Esophagus muscularis mucosa (tissue), 4 donors: ENCODE measurements around the gene FFAR3. TPM values are rescaled to one million over a fixed set of nuclear protein-coding genes. Genes with fewer than 3 reads are reported as not detected.

ENCODE experiments used
- DNase-seq: peaks from one replicate; pipeline ENCODE4 v3.0.0-alpha.2; 2017; ENCODE audit errors: extremely low spot score
- H3K27ac ChIP-seq, 4 donors: fragments of 200-600 bp; sonication (generic); replicated peaks in 1 of 4; 1 replicate in 3 of 4; 2 replicates in 1 of 4; pipeline ENCODE4 v1.5.1; 2016 to 2019; ENCODE audit warnings: mild to moderate bottlenecking in 1 of 4
- H3K27me3 ChIP-seq, 4 donors: fragments of 200-600 bp; sonication (generic); one replicate each; pipeline versions ENCODE4 v1.5.1 to v1.6.0; 2016 to 2019
- H3K36me3 ChIP-seq, 4 donors: fragments of 200-600 bp; sonication (generic); one replicate each; pipeline ENCODE4 v1.5.1; 2016 to 2019
- H3K4me1 ChIP-seq, 4 donors: fragments of 200-600 bp; sonication (generic); one replicate each; pipeline ENCODE4 v1.5.1; 2016 to 2019
- H3K4me3 ChIP-seq, 4 donors: fragments of 200-600 bp; sonication (generic); 1 replicate in 2 of 4; 2 replicates in 2 of 4; pipeline ENCODE4 v1.5.1; 2016 to 2019; ENCODE audit warnings: mild to moderate bottlenecking in 4 of 4, moderate library complexity in 1 of 4
- H3K9me3 ChIP-seq, 4 donors: fragments of 200-600 bp; sonication (generic); 1 replicate in 3 of 4; 2 replicates in 1 of 4; pipeline ENCODE4 v1.5.1; 2016 to 2019
- EP300 ChIP-seq: sonication (generic); formaldehyde crosslinking; IDR thresholded peaks from one replicate; pipeline ENCODE4 v1.6.1; 2017; ENCODE audit warnings: antibody characterized with exemption
- POLR2A ChIP-seq: fragments of 450-650 bp; IDR thresholded peaks from one replicate; pipeline ENCODE4 v1.6.1; 2017; ENCODE audit warnings: antibody characterized with exemption, moderate library complexity, mild to moderate bottlenecking, low read depth
- POLR2AphosphoS5 ChIP-seq, 2 donors: sonication (generic); formaldehyde crosslinking; IDR thresholded peaks; one replicate each; pipeline ENCODE4 v1.6.1; 2017; ENCODE audit warnings: antibody characterized with exemption in 2 of 2
- WGBS: methylation state at CpG from one replicate; pipeline ENCODE4 v1.1.5; 2018; 5-methylcytosine and 5-hydroxymethylcytosine counted together
- intact Hi-C: fragments of 100-400 bp; cut with DNase I; formaldehyde crosslinking; loops from one replicate; pipeline ENCODE4 v1.15.1; 2023
- total RNA-seq, 4 donors: library from RNA; depleted of rRNA; stranded (reverse); fragments of >200 nt; gene quantifications; one replicate each; pipeline versions ENCODE4 v1.1.0 to v1.2.1, GENCODE V29; 2016
- TF ChIP-seq, protein P1 (sequence below), 3 experiments: fragments of 200-600 bp in 2 of 3; fragments of 450-650 bp in 1 of 3; sonication (generic) in 2 of 3; IDR thresholded peaks; one replicate each; pipeline ENCODE4 v1.5.1; 2017 to 2019; ENCODE audit warnings: antibody characterized with exemption in 3 of 3, mild to moderate bottlenecking in 2 of 3, moderate library complexity in 1 of 3

Gene FFAR3
- total RNA-seq, 4 donors from 2014 or later = 0.17 to 2.3 TPM; not detected in 2

GRCh38 chr19:35314858-35315470 lies 43.3 kb upstream of the FFAR3 start:
- Histone ChIP-seq H3K9me3 (no peaks in the 10 kb centered on the region), H3K4me3 (no peak overlapping the region), H3K4me1 (peaks cover 0 to 8% (median 0%) of the 10 kb centered on the region in 4 donors), H3K36me3 (no peaks in the 10 kb centered on the region), H3K27me3 (peaks cover 0 to 54% (median 0%) of the 10 kb centered on the region in 4 donors), H3K27ac (no peak overlapping the region)
- no peak for DNase-seq
- 75% methylated on average over 10 of the region's 10 CpGs for WGBS
- TF ChIP-seq EP300 (no peak), POLR2AphosphoS5 (IDR thresholded peaks at IDR 0.05) (no peak), POLR2A (no peak)
- TF ChIP-seq, protein P1, sequence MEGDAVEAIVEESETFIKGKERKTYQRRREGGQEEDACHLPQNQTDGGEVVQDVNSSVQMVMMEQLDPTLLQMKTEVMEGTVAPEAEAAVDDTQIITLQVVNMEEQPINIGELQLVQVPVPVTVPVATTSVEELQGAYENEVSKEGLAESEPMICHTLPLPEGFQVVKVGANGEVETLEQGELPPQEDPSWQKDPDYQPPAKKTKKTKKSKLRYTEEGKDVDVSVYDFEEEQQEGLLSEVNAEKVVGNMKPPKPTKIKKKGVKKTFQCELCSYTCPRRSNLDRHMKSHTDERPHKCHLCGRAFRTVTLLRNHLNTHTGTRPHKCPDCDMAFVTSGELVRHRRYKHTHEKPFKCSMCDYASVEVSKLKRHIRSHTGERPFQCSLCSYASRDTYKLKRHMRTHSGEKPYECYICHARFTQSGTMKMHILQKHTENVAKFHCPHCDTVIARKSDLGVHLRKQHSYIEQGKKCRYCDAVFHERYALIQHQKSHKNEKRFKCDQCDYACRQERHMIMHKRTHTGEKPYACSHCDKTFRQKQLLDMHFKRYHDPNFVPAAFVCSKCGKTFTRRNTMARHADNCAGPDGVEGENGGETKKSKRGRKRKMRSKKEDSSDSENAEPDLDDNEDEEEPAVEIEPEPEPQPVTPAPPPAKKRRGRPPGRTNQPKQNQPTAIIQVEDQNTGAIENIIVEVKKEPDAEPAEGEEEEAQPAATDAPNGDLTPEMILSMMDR (IDR thresholded peaks at IDR 0.05) = no peak
- intact Hi-C loops = no loop called here

DNA sequence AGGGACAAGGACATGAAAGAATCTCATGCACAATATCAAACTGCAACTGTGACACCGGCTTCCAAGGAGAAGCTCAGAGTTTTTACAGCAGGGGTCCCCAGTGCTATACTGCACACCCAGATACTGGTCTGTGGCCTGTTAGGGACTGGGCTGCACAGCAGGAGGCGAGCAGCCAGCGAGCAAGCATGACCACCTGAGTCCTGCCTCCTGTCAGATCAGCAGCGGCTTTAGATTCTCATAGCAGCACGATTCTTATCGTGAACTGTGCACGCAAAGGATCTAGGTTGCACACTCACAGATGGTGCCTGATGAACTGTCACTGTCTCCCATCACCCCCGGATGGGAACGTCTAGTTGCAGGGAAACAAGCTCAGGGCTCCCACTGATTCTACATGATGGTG lies 42.4 kb upstream of the FFAR3 start:
- H3K27ac ChIP-seq = no peak overlapping the region
- peaks cover 0 to 54% (median 0%) of the 10 kb centered on the region in 4 donors for H3K27me3 ChIP-seq
- 57% methylated on average over 9 of the region's 9 CpGs for WGBS
- intact Hi-C loops = no loop called here
- H3K4me1 ChIP-seq = peaks cover 0 to 8% (median 0%) of the 10 kb centered on the region in 4 donors
- TF ChIP-seq POLR2A (no peak), POLR2AphosphoS5 (IDR thresholded peaks at IDR 0.05) (no peak), EP300 (no peak)
- TF ChIP-seq, protein P1 (IDR thresholded peaks at IDR 0.05) = no peak
- no peak overlapping the region for H3K4me3 ChIP-seq
- H3K36me3 ChIP-seq = no peaks in the 10 kb centered on the region
- DNase-seq = no peak
- no peaks in the 10 kb centered on the region for H3K9me3 ChIP-seq

- 74% methylated on average over 9 of the region's 9 CpGs for WGBS
- Histone ChIP-seq H3K4me1 (peaks cover 0 to 8% (median 0%) of the 10 kb centered on the region in 4 donors), H3K27me3 (peaks cover 0 to 52% (median 0%) of the 10 kb centered on the region in 4 donors), H3K27ac (no peak overlapping the region), H3K4me3 (no peak overlapping the region), H3K9me3 (peaks cover 0 to under 1% (median under 1%) of the 10 kb centered on the region in 4 donors), H3K36me3 (no peaks in the 10 kb centered on the region)
- intact Hi-C loops = no loop called here
- DNase-seq = no peak
- TF ChIP-seq POLR2A (no peak), POLR2AphosphoS5 (IDR thresholded peaks at IDR 0.05) (no peak), EP300 (no peak)
- TF ChIP-seq, protein P1 (IDR thresholded peaks at IDR 0.05) = no peak
Measured at GRCh38 chr19:35316560-35316959, 41.7 kb upstream of the FFAR3 start.

DNA sequence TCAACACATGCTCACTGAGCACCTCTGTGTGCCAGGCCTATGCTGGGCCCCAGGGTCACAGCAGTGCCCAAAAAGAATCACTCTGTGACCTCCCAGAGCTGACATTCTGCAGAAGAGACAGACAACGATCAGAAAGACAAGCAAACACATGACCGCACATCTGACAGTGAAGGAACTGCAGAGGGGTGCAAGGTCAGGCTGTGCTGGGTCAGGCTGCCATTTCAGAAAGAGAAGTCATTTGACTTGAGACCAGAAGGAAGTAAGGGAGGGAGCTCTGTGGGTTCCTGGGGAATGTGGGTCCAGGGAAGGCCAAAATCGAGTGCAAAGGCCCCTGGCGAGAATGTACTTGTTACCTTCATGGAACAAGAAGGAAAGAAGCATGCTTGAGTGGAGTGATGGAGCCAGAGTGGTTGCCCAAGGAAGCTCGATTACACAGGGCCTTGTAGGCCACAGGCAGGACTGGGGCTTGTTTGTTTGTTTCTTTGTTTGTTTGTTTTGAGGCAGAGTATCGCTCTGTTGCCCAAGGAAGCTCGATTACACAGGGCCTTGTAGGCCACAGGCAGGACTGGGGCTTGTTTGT lies 40.7 kb upstream of the FFAR3 start:
- 71% methylated on average over 7 of the region's 7 CpGs for WGBS
- Histone ChIP-seq H3K27me3 (peaks cover 0 to 42% (median 0%) of the 10 kb centered on the region in 4 donors), H3K9me3 (peaks cover 0 to 10% (median 5%) of the 10 kb centered on the region in 4 donors), H3K4me1 (peaks cover 0 to 8% (median 0%) of the 10 kb centered on the region in 4 donors), H3K27ac (no peak overlapping the region), H3K36me3 (no peaks in the 10 kb centered on the region), H3K4me3 (no peak overlapping the region)
- DNase-seq = no peak
- intact Hi-C loops = no loop called here
- TF ChIP-seq POLR2AphosphoS5 (IDR thresholded peaks at IDR 0.05) = no peak
- no peak for TF ChIP-seq EP300
- TF ChIP-seq, protein P1 (IDR thresholded peaks at IDR 0.05) = no peak
- no peak for TF ChIP-seq POLR2A
